CD4-positive, CD25-positive, alpha-beta regulatory T cell (primary cell): ENCODE results near the gene SMIM9. TPM values are rescaled to one million over a fixed set of nuclear protein-coding genes. Genes with fewer than 3 reads are reported as not detected.

Source experiments
- ATAC-seq, 2 donors: fragments of 150-1000 bp; cut with Tn5 transposase; one replicate each; pipeline ENCODE4 v1.10.0; 2021; ENCODE audit warnings: low read depth in 2 of 2, moderate number of reproducible peaks in 2 of 2, moderate library complexity in 1 of 2
- DNase-seq, 3 donors: peaks; one replicate each; pipeline versions ENCODE4 v3.0.0 to v3.0.0-alpha.2; 2012 to 2022; ENCODE audit warnings: mixed read lengths in 1 of 3
- H3K27ac ChIP-seq: one replicate; pipeline ENCODE4 v1.7.0; 2013; ENCODE audit warnings: mild to moderate bottlenecking, low read length; ENCODE audit not compliant: insufficient read depth, poor library complexity, severe bottlenecking
- H3K27me3 ChIP-seq: one replicate; pipeline ENCODE4 v1.7.0; 2013; ENCODE audit warnings: low read length; ENCODE audit not compliant: control insufficient read depth, insufficient read depth
- H3K36me3 ChIP-seq: one replicate; pipeline ENCODE4 v1.7.0; 2013; ENCODE audit warnings: mild to moderate bottlenecking, low read length, moderate library complexity; ENCODE audit not compliant: control insufficient read depth, insufficient read depth
- H3K4me1 ChIP-seq: 2 replicates; pipeline ENCODE4 v1.7.0; 2013; ENCODE audit warnings: mild to moderate bottlenecking, low read length; ENCODE audit not compliant: insufficient read depth, control insufficient read depth, poor library complexity, severe bottlenecking
- H3K4me3 ChIP-seq: one replicate; pipeline ENCODE4 v1.7.0; 2013; ENCODE audit warnings: low read depth, mild to moderate bottlenecking, low read length, moderate library complexity
- H3K9me3 ChIP-seq, 2 experiments: 1 replicate in 1 of 2; 2 replicates in 1 of 2; pipeline ENCODE4 v1.7.0; 2013; ENCODE audit warnings: low read length in 2 of 2, mild to moderate bottlenecking in 1 of 2, moderate library complexity in 1 of 2; ENCODE audit not compliant: control insufficient read depth in 2 of 2
- H3K27ac Mint-ChIP-seq, 3 donors: one replicate each; pipeline ENCODE4 v1.8.0; 2020 to 2022; ENCODE audit warnings: mild to moderate bottlenecking in 3 of 3, mixed read lengths in 3 of 3, moderate library complexity in 2 of 3
- H3K27me3 Mint-ChIP-seq: one replicate; pipeline ENCODE4 v1.8.0; 2022; ENCODE audit warnings: mild to moderate bottlenecking, mixed read lengths
- H3K36me3 Mint-ChIP-seq: one replicate; pipeline ENCODE4 v1.8.0; 2020; ENCODE audit warnings: mixed read lengths
- H3K4me1 Mint-ChIP-seq, 4 donors: one replicate each; pipeline ENCODE4 v1.8.0; 2020 to 2022; ENCODE audit warnings: mixed read lengths in 4 of 4, mild to moderate bottlenecking in 1 of 4
- H3K4me3 Mint-ChIP-seq, 4 donors: one replicate each; pipeline ENCODE4 v1.8.0; 2020 to 2022; ENCODE audit warnings: mild to moderate bottlenecking in 4 of 4, mixed read lengths in 4 of 4, moderate library complexity in 3 of 4
- H3K9me3 Mint-ChIP-seq, 7 donors: one replicate each; pipeline ENCODE4 v1.8.0; 2020 to 2022; ENCODE audit warnings: mixed read lengths in 7 of 7, mild to moderate bottlenecking in 3 of 7, moderate library complexity in 2 of 7
- polyA plus RNA-seq, 4 donors: library from polyadenylated mRNA; unstranded; fragments of 300-500 nt; fragmentation: Illumina TruSeq; gene quantifications; one replicate each; pipeline ENCODE4 v1.2.3, GENCODE V29; 2021
- total RNA-seq: library from RNA; stranded (reverse); gene quantifications from one replicate; pipeline ENCODE4 v1.2.3, GENCODE V29; 2022

The SMIM9 gene
- total and polyA plus RNA-seq, 5 donors from 2014 or later, result not detected

DNA sequence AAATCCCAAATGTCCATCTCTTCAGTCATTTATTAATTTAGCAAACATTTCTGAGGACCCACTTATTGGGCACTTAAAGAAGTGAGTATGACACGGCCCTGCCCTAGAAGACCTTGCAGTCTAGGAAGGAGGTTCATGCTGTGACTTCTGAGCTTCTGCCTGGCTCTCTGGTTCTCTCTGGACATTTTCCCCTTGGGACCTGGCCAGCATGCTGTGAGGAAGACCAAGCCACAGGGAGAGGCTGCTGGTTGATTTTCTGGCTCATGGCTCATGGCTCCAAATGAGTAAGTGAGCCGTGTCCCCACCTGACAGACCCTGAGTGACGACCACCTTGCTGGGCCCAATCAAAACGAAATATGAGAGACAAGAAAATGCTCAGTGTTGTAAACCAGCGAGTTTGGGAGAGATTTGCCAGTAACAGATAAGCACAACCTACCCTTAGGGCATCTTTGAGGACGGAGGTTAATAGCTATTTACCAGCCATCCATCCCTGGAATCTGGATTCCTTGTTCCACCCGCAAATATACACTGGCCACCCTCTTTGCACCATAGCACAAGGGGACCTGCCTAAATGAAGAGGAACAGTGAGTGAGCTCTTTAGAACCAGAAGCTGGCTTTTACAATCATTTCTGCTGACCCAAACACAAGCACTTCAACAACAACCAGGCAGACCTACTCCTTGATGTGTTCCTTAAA, 30.1 kb downstream of the SMIM9 start:
- Mint-ChIP-seq H3K27me3 (peaks cover 4% of the 10 kb centered on the region), H3K9me3 (no peaks in the 10 kb centered on the region), H3K4me3 (peak overlapping the region; percentile 79 to 89 (median 84)), H3K4me1 (peaks cover 7 to 49% (median 19%) of the 10 kb centered on the region in 4 donors), H3K27ac (peak overlapping the region in 1 of 3 donors; percentile 81), H3K36me3 (no peaks in the 10 kb centered on the region)
- DNase-seq, result no peak
- no peak for ATAC-seq
- H3K36me3 ChIP-seq, result no peaks in the 10 kb centered on the region
- peaks cover 4% of the 10 kb centered on the region for H3K27me3 ChIP-seq
- peak overlapping the region; percentile 59 for H3K4me3 ChIP-seq
- no peak overlapping the region for H3K27ac ChIP-seq
- H3K9me3 ChIP-seq, result no peaks in the 10 kb centered on the region
- H3K4me1 ChIP-seq, result peaks cover 20% of the 10 kb centered on the region

GRCh38 chrX:154802947-154803346, 31.5 kb downstream of the SMIM9 start:
- no peaks in the 10 kb centered on the region for H3K9me3 Mint-ChIP-seq
- DNase-seq (no peak), ATAC-seq (no peak)
- Histone ChIP-seq H3K4me1 (peaks cover 20% of the 10 kb centered on the region), H3K4me3 (no peak overlapping the region), H3K27ac (no peak overlapping the region), H3K36me3 (no peaks in the 10 kb centered on the region), H3K27me3 (peaks cover 4% of the 10 kb centered on the region), H3K9me3 (no peaks in the 10 kb centered on the region)
- peaks cover 7 to 55% (median 22%) of the 10 kb centered on the region in 4 donors for H3K4me1 Mint-ChIP-seq
- peaks cover 4% of the 10 kb centered on the region for H3K27me3 Mint-ChIP-seq
- peak overlapping the region in 2 of 3 donors; percentile 26 to 76 for H3K27ac Mint-ChIP-seq
- no peaks in the 10 kb centered on the region for H3K36me3 Mint-ChIP-seq
- peak overlapping the region in 3 of 4 donors; percentile 31 to 81 (median 39) for H3K4me3 Mint-ChIP-seq

- ATAC-seq (no peak), DNase-seq (no peak)
- no peaks in the 10 kb centered on the region for H3K9me3 ChIP-seq
- no peaks in the 10 kb centered on the region for H3K36me3 Mint-ChIP-seq
- H3K27me3 ChIP-seq, result no peaks in the 10 kb centered on the region
- peaks cover 16% of the 10 kb centered on the region for H3K4me1 ChIP-seq
- no peak overlapping the region for H3K27ac ChIP-seq
- peaks cover 2% of the 10 kb centered on the region for H3K27me3 Mint-ChIP-seq
- peak overlapping the region in 2 of 4 donors; percentile 2 to 9 for H3K4me3 Mint-ChIP-seq
- H3K4me1 Mint-ChIP-seq, result peaks cover 7 to 51% (median 24%) of the 10 kb centered on the region in 4 donors
- H3K27ac Mint-ChIP-seq, result peak overlapping the region in 1 of 3 donors; percentile 49
- H3K9me3 Mint-ChIP-seq, result no peaks in the 10 kb centered on the region
- H3K4me3 ChIP-seq, result no peak overlapping the region
- no peaks in the 10 kb centered on the region for H3K36me3 ChIP-seq
Measured at GRCh38 chrX:154800478-154801210, 33.8 kb downstream of the SMIM9 start.

DNA sequence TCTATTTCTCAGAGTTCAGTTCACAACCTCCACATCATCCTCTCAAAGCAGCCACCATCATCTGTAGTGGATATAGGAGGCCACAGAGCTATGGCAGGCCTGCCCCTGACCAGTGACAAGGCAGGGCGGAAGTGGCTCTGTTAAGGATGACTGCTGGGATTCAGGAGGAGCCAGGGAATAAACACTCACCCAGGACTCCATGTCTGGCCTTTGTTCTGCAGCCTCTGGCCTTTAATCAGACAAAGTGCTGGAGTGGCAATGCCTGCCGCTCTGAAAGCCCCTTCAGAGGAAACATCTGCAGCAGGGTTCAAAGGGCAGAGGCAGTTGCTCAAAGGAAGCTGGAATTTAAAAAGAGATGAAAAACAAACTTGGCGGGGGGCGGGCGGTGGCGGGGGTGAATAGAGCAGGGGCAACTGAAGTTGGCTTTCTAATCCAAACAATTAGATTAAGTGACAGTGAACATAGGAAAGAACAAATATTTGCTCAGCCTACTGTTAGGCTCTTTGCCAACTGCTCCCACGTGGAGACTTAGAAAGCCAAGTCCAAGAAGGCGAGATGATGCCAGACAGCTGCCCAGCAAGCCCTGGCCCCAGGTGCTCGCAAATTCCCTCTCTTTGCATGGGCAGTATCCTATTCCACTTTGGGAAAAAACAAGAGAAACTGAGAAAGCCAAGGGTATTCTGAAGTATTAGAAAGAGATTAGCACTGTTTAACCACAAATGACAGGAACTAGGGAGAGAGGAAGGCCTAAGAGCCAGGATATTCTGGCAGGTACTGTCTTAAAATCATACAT, 34.7 kb downstream of the SMIM9 start:
- Mint-ChIP-seq H3K4me3 (peak overlapping the region in 1 of 4 donors; percentile 45), H3K4me1 (peaks cover 7 to 54% (median 23%) of the 10 kb centered on the region in 4 donors), H3K36me3 (no peaks in the 10 kb centered on the region), H3K27ac (peak overlapping the region in 1 of 3 donors; percentile 64), H3K27me3 (no peaks in the 10 kb centered on the region), H3K9me3 (no peaks in the 10 kb centered on the region)
- Histone ChIP-seq H3K36me3 (no peaks in the 10 kb centered on the region), H3K4me1 (peaks cover 11% of the 10 kb centered on the region), H3K4me3 (no peak overlapping the region), H3K27ac (no peak overlapping the region), H3K27me3 (no peaks in the 10 kb centered on the region), H3K9me3 (no peaks in the 10 kb centered on the region)
- ATAC-seq, result no peak
- DNase-seq, result no peak

DNA sequence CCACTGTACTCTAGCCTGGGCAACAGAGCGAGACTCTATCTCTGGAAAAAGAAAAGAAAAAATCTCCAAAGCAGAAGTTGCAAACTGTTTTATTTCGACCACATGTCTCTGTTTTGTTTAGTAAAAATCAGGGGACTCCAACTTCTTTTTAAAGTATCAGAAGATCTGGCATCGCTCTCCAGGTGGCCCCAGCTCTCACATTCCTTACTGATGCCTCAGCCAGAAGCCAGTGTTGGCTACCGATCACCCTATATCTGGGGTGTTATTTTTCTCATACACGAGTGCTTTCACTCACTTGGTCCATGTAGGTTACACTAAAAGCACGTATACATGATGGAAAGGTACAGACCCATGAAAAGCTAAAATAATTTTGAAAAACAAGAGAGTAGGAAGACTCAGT, 37.5 kb downstream of the SMIM9 start:
- H3K27ac ChIP-seq, result no peak overlapping the region
- H3K27me3 Mint-ChIP-seq, result no peaks in the 10 kb centered on the region
- H3K4me1 Mint-ChIP-seq, result peaks cover 0 to 39% (median 17%) of the 10 kb centered on the region in 4 donors
- H3K36me3 Mint-ChIP-seq, result no peaks in the 10 kb centered on the region
- no peaks in the 10 kb centered on the region for H3K9me3 ChIP-seq
- no peaks in the 10 kb centered on the region for H3K36me3 ChIP-seq
- peaks cover 3% of the 10 kb centered on the region for H3K4me1 ChIP-seq
- no peak overlapping the region for H3K4me3 Mint-ChIP-seq
- H3K4me3 ChIP-seq, result no peak overlapping the region
- ATAC-seq, result no peak
- H3K9me3 Mint-ChIP-seq, result no peaks in the 10 kb centered on the region
- DNase-seq, result no peak
- H3K27me3 ChIP-seq, result no peaks in the 10 kb centered on the region
- no peak overlapping the region for H3K27ac Mint-ChIP-seq

DNA sequence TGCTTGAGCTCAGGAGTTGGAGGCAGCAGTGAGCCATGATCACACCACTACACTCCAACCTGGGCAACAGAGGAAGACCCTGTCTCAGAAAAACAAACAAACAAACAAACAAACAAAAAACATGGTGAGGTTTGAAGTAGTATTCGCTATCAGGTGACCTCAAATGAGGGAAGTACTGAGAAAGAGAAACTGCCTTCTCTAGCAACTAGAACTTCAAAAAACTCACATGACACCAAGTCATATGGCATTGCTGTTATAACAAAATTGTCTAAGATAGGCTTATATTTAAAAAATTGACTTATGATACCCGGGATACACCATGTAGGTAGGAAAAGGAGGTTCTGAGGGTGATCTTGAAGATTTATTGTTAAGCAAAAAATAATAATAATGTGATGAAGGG, 39.4 kb downstream of the SMIM9 start:
- no peaks in the 10 kb centered on the region for H3K9me3 ChIP-seq
- H3K4me3 ChIP-seq, result no peak overlapping the region
- no peak for ATAC-seq
- H3K4me1 ChIP-seq, result no peaks in the 10 kb centered on the region
- Mint-ChIP-seq H3K4me1 (peaks cover 4 to 24% (median 11%) of the 10 kb centered on the region in 4 donors), H3K36me3 (no peaks in the 10 kb centered on the region), H3K9me3 (no peaks in the 10 kb centered on the region), H3K4me3 (no peak overlapping the region), H3K27ac (no peak overlapping the region), H3K27me3 (no peaks in the 10 kb centered on the region)
- H3K27me3 ChIP-seq, result no peaks in the 10 kb centered on the region
- no peaks in the 10 kb centered on the region for H3K36me3 ChIP-seq
- no peak overlapping the region for H3K27ac ChIP-seq
- no peak for DNase-seq

GRCh38 chrX:154793084-154793795, 41.2 kb downstream of the SMIM9 start:
- Histone ChIP-seq H3K4me1 (no peaks in the 10 kb centered on the region), H3K36me3 (no peaks in the 10 kb centered on the region), H3K9me3 (no peaks in the 10 kb centered on the region), H3K4me3 (no peak overlapping the region), H3K27me3 (no peaks in the 10 kb centered on the region), H3K27ac (no peak overlapping the region)
- no peak for DNase-seq
- no peaks in the 10 kb centered on the region for H3K27me3 Mint-ChIP-seq
- H3K9me3 Mint-ChIP-seq, result no peaks in the 10 kb centered on the region
- peak overlapping the region in 2 of 4 donors; percentile 2 to 43 for H3K4me3 Mint-ChIP-seq
- ATAC-seq, result no peak
- peaks cover 4 to 11% (median 5%) of the 10 kb centered on the region in 4 donors for H3K4me1 Mint-ChIP-seq
- H3K27ac Mint-ChIP-seq, result no peak overlapping the region
- no peaks in the 10 kb centered on the region for H3K36me3 Mint-ChIP-seq
